GM12892 (cell line): Measurements from ENCODE around the gene ZDHHC22.

Experiments
- POLR2A ChIP-seq: IDR thresholded peaks from 2 replicates; pipeline ENCODE4 v1.6.1; 2011; ENCODE audit warnings: low read depth, low read length, control low read depth
- POLR2AphosphoS5 ChIP-seq: IDR thresholded peaks from 2 replicates; pipeline ENCODE4 v1.6.1; 2011; ENCODE audit warnings: low read depth, low read length, control low read depth
- TAF1 ChIP-seq: IDR thresholded peaks from 2 replicates; pipeline ENCODE4 v1.6.1; 2011; ENCODE audit warnings: low read depth, mild to moderate bottlenecking, control low read depth, low read length, borderline replicate concordance

DNA sequence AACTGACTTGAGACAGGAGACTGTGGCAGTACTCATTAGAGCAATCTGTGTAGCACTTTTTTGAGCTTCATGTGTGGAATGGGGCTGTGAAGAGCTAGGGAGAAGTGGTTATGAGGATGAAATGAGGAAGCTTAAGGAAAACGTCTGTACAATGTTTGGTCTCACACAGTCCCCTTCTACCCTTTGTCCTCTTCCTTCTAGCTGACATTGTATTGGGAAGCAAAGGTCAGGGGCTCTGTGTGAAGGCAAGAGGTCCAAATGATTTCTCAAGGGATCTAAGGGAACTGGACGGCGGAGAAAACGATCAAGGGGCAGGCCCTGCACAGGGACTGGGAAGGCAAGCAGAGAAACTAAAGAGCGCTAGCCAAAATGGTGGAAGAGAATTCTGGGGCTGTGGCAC lies 56.6 kb downstream of the ZDHHC22 start:
- TF ChIP-seq POLR2AphosphoS5, result no peak
- TF ChIP-seq POLR2A, result no peak
- TF ChIP-seq TAF1, result no peak
